HepG2 (cell line): ENCODE data around the gene CMTM5. TPM values are rescaled to one million over a fixed set of nuclear protein-coding genes. Genes with fewer than 3 reads are reported as not detected.

ENCODE experiments used
- BORCS8-MEF2B ChIP-seq: sonication (generic); formaldehyde crosslinking; IDR thresholded peaks from 2 replicates; pipeline ENCODE4 v1.8.0; 2022; ENCODE audit warnings: mild to moderate bottlenecking, missing genetic modification reagents
- CBFB ChIP-seq: sonication (generic); formaldehyde crosslinking; IDR thresholded peaks from 2 replicates; pipeline ENCODE4 v1.4.0; 2020; ENCODE audit warnings: missing genetic modification reagents
- ERF ChIP-seq: IDR thresholded peaks from 2 replicates; pipeline ENCODE4 v1.6.1; 2018; ENCODE audit warnings: missing biosample characterization, missing genetic modification reagents
- FOXC1 ChIP-seq: sonication (generic); formaldehyde crosslinking; IDR thresholded peaks from 2 replicates; pipeline ENCODE4 v1.8.0; 2022; ENCODE audit warnings: mild to moderate bottlenecking, missing genetic modification reagents, borderline replicate concordance
- HMGXB3 ChIP-seq: sonication (generic); formaldehyde crosslinking; IDR thresholded peaks from 2 replicates; pipeline ENCODE4 v1.4.0; 2020; ENCODE audit warnings: missing genetic modification reagents, borderline replicate concordance
- HMGXB4 ChIP-seq, 2 experiments: sonication (generic) in 1 of 2; formaldehyde crosslinking in 1 of 2; IDR thresholded peaks; 2 replicates each; pipeline versions ENCODE4 v1.4.0 to v1.6.1; 2018 to 2020; ENCODE audit warnings: missing genetic modification reagents in 2 of 2, borderline replicate concordance in 1 of 2, low read depth in 1 of 2, mild to moderate bottlenecking in 1 of 2, missing biosample characterization in 1 of 2
- IKZF5 ChIP-seq: IDR thresholded peaks from 2 replicates; pipeline ENCODE4 v1.6.1; 2018; ENCODE audit warnings: missing genetic modification reagents, mild to moderate bottlenecking, missing compliant biosample characterization
- MTA1 ChIP-seq: sonication (generic); formaldehyde crosslinking; IDR thresholded peaks from 2 replicates; pipeline ENCODE4 v1.4.0; 2020; ENCODE audit warnings: missing genetic modification reagents, mild to moderate bottlenecking, borderline replicate concordance
- POGK ChIP-seq: sonication (generic); formaldehyde crosslinking; conservative IDR thresholded peaks from 2 replicates; pipeline ENCODE4 v1.8.0; 2022; ENCODE audit warnings: mild to moderate bottlenecking, moderate library complexity, missing genetic modification reagents
- ZNF143 ChIP-seq: sonication (generic); formaldehyde crosslinking; IDR thresholded peaks from 2 replicates; pipeline ENCODE4 v1.4.0; 2020; ENCODE audit warnings: missing genetic modification reagents
- ZNF281 ChIP-seq: sonication (generic); formaldehyde crosslinking; IDR thresholded peaks from 2 replicates; pipeline ENCODE4 v1.4.0; 2020; ENCODE audit warnings: missing genetic modification reagents, borderline replicate concordance
- ZNF326 ChIP-seq: sonication (generic); formaldehyde crosslinking; IDR thresholded peaks from 2 replicates; pipeline ENCODE4 v1.4.0; 2020; ENCODE audit warnings: missing genetic modification reagents, borderline replicate concordance
- ZNF547 ChIP-seq: sonication (generic); formaldehyde crosslinking; IDR thresholded peaks from 2 replicates; pipeline ENCODE4 v1.5.1; 2020; ENCODE audit warnings: mild to moderate bottlenecking, missing genetic modification reagents
- ZNF766 ChIP-seq: sonication (generic); formaldehyde crosslinking; IDR thresholded peaks from 2 replicates; pipeline ENCODE4 v1.5.0; 2020; ENCODE audit warnings: missing genetic modification reagents, borderline replicate concordance
- polyA plus RNA-seq, 8 experiments: library from polyadenylated mRNA; depleted of rRNA in 3 of 8; stranded (reverse) in 7 of 8; unstranded in 1 of 8; fragments of >200 nt; fragmentation: Illumina TruSeq in 4 of 8; extraction: Trizol in 4 of 8; gene quantifications; 2 replicates each; pipeline versions ENCODE4 v1.2.1 to v1.2.3, GENCODE V29; 2011 to 2016; ENCODE audit warnings: low read depth in 4 of 8, missing spikeins in 1 of 8, mixed read lengths in 1 of 8; ENCODE audit not compliant: insufficient read depth in 1 of 8
- total RNA-seq, 5 experiments: library from RNA; depleted of rRNA; stranded (reverse); fragments of >200 nt; fragmentation: Illumina TruSeq; extraction: Trizol; gene quantifications; 2 replicates each; pipeline ENCODE4 v1.2.3, GENCODE V29; 2016; ENCODE audit warnings: low read depth in 1 of 5

The CMTM5 gene
- total and polyA plus RNA-seq, 2 of the 13 experiments (the other 11 are each of a cell fraction or from before 2014, with no cell fraction given): not detected

GRCh38 chr14:23379366-23380196 lies 2.7 kb downstream of the CMTM5 start (continued):
- TF ChIP-seq HMGXB3 (CRISPR knock-in tag): peak; percentile 74; the same call in 1 of the 2 replicates
- TF ChIP-seq HMGXB4 (CRISPR knock-in tag; IDR thresholded peaks at IDR 0.05; ENCODE audit: borderline replicate concordance in 1 of 2, low read depth in 1 of 2): peak; percentile 81 to 84; a peak in 3 of 4 replicates
- 0 out of 2 replicates have a peak, but pooled peaks have one; percentile 47 for TF ChIP-seq ZNF326 (CRISPR knock-in tag)
- TF ChIP-seq MTA1 (CRISPR knock-in tag): no peak
- peak; percentile 82; the same call in 1 of the 2 replicates for TF ChIP-seq CBFB (CRISPR knock-in tag)
- TF ChIP-seq BORCS8-MEF2B: peak; percentile 97
- peak; percentile 91 for TF ChIP-seq ZNF547
- peak; percentile 59; the same call in 1 of the 2 replicates for TF ChIP-seq ZNF281 (CRISPR knock-in tag)
- no peak; the same call in 1 of the 2 replicates for TF ChIP-seq ZNF143 (CRISPR knock-in tag)
- TF ChIP-seq ZNF766: no peak
- peak; percentile 93 for TF ChIP-seq ERF (CRISPR knock-in tag)
- TF ChIP-seq FOXC1 (CRISPR knock-in tag): peak; percentile 83; the same call in 1 of the 2 replicates
- TF ChIP-seq IKZF5 (CRISPR knock-in tag): peak; percentile 72; the same call in 1 of the 2 replicates
- peak; percentile 66; the same call in 1 of the 2 replicates for TF ChIP-seq POGK (CRISPR knock-in tag)
